22Rv1 (cell line): Measurements from ENCODE around the gene HESX1.

Experiments
- H3K27ac ChIP-seq: fragments of 450-650 bp; 2 replicates; pipeline ENCODE4 v1.5.1; 2017
- CTCF ChIP-seq: fragments of 450-650 bp; IDR thresholded peaks from 2 replicates; pipeline ENCODE4 v1.5.1; 2017; ENCODE audit warnings: mild to moderate bottlenecking
- ZFX ChIP-seq: fragments of 450-650 bp; IDR thresholded peaks from 2 replicates; pipeline ENCODE4 v1.6.1; 2017; ENCODE audit warnings: antibody characterized with exemption, borderline replicate concordance

The HESX1 gene

DNA sequence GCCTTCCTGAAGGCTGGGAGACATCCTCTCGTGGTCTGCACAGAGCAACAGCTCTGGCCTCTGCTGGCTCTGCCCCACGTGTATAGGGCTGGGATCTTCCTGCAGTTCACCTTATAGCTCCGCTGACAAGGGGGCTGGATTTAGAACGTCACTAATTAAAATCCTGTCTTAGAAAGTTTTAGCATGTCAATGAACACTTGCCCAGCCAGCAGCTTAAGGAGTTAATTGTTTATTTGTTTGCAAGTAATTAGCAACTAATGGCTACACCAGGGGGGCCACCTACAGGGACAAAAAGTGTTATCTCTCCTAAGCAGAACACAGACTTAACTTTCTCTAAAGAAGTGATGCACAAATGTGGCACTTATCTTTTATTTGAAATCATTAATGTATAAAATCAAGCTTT, at the start of gene HESX1:
HESX1 (minus strand) TSS at position 84 of the 403 bp plus-strand sequence; CDS start at position 24, 60 bp downstream.
- no peak within 1 kb of the TSS for H3K27ac ChIP-seq
- TF ChIP-seq ZFX = no peak
- TF ChIP-seq CTCF = no peak

GRCh38 chr3:57244946-57245345, 45.2 kb upstream of the HESX1 start:
- TF ChIP-seq ZFX (no peak), CTCF (no peak)
- no peak overlapping the region for H3K27ac ChIP-seq

DNA sequence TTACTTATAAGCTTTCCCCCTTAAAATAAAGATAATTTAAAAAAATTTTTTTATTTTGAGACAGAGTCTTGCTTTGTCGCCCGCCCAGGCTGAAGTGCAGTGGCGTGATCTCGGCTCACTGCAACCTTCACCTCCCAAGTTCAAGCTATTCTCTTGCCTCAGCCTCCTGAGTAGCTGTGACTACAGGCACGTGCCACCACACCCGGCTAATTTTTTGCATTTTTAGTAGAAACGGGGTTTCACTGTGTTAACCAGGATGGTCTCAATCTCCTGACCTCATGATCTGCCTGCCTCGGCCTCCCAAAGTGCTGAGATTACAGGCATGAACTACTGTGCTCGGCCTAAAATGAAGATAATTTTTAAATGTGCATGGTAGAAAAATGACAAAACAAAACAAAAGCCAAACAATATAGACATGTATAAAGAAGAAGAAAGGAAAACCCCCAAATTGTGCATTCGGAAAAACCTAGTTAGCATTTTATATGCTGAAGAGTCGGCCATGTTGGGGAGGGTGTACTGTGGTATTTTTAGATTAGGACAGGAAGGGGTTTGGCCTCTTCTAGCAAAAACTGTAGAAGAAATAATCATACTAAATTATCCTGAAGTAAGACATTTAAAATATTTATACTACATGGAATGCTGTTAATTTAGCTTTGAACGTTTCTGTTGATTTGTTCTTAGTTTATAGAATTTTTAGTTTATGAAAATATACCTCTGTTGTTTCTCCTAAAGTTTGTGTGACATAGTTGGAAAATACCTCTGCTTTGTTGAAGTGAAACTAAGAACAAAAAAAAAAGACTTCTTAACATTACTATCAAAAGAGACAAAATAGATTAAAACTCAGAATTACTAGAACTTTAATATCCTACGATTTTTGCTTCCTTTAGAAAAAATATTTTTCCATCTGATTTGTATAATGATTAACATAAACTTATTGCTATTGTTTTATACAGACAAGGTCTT, 35.1 kb upstream of the HESX1 start:
- TF ChIP-seq ZFX = no peak
- no peak for TF ChIP-seq CTCF
- H3K27ac ChIP-seq = no peak overlapping the region

- no peak overlapping the region for H3K27ac ChIP-seq
- TF ChIP-seq CTCF = no peak
- TF ChIP-seq ZFX = no peak
Observed at GRCh38 chr3:57233799-57234198, 34.0 kb upstream of the HESX1 start.

GRCh38 chr3:57230006-57230405, 30.2 kb upstream of the HESX1 start:
- no peak overlapping the region for H3K27ac ChIP-seq
- TF ChIP-seq ZFX (no peak), CTCF (no peak)

- TF ChIP-seq CTCF (no peak), ZFX (0 out of 2 replicates have a peak, but pooled peaks have one; percentile 27)
- H3K27ac ChIP-seq = peak overlapping the region; percentile 88
Observed at GRCh38 chr3:57227930-57228751, 28.4 kb upstream of the HESX1 start.
